22Rv1 (cell line): Measurements from ENCODE around the gene OTUD7B.

ENCODE experiments used
- ZFX ChIP-seq: fragments of 450-650 bp; IDR thresholded peaks from 2 replicates; pipeline ENCODE4 v1.6.1; 2017; ENCODE audit warnings: antibody characterized with exemption, borderline replicate concordance
- TF ChIP-seq, protein P1 (sequence below): fragments of 450-650 bp; IDR thresholded peaks from 2 replicates; pipeline ENCODE4 v1.5.1; 2017; ENCODE audit warnings: mild to moderate bottlenecking

DNA sequence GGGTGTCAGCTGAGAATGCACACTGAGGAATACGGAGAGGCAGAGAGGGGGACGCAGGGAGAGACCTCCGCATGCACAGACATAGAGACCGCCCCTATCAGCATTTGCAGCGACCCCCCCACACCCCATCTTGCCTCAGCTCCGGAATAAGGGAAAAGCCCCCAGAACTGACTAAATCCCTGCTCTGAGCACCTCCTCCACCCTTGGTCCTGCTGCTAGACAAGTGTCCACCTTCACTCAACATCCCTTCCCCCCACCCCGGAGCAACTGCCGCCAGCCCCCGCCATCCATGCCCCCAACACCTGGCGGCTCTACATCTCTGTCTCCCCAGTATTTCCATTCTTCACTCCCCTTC is 93.7 kb downstream of the OTUD7B start:
- no peak for TF ChIP-seq ZFX
- TF ChIP-seq, protein P1, sequence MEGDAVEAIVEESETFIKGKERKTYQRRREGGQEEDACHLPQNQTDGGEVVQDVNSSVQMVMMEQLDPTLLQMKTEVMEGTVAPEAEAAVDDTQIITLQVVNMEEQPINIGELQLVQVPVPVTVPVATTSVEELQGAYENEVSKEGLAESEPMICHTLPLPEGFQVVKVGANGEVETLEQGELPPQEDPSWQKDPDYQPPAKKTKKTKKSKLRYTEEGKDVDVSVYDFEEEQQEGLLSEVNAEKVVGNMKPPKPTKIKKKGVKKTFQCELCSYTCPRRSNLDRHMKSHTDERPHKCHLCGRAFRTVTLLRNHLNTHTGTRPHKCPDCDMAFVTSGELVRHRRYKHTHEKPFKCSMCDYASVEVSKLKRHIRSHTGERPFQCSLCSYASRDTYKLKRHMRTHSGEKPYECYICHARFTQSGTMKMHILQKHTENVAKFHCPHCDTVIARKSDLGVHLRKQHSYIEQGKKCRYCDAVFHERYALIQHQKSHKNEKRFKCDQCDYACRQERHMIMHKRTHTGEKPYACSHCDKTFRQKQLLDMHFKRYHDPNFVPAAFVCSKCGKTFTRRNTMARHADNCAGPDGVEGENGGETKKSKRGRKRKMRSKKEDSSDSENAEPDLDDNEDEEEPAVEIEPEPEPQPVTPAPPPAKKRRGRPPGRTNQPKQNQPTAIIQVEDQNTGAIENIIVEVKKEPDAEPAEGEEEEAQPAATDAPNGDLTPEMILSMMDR, result no peak
